GM18951 (cell line): ENCODE data around the gene ENPP6.
"Not testable (repeated sequence)": the region's sequence is repeated elsewhere in the genome, so short reads cannot be mapped to it uniquely, and the experiment has no call there.

Source experiments
- POLR2A ChIP-seq: IDR thresholded peaks from 4 replicates; pipeline ENCODE4 v1.6.1; 2011; ENCODE audit warnings: mild to moderate bottlenecking; ENCODE audit not compliant: insufficient read length, insufficient read depth; ENCODE audit errors: extremely low read depth
- in situ Hi-C: fragments of 300-500 bp; cut with MboI; formaldehyde crosslinking; loops from one replicate; pipeline ENCODE4 v1.12.0; 2022; ENCODE audit warnings: low sequenced_read_pairs, mixed read lengths, inconsistent platforms; ENCODE audit not compliant: unreplicated experiment

ENPP6 gene

DNA sequence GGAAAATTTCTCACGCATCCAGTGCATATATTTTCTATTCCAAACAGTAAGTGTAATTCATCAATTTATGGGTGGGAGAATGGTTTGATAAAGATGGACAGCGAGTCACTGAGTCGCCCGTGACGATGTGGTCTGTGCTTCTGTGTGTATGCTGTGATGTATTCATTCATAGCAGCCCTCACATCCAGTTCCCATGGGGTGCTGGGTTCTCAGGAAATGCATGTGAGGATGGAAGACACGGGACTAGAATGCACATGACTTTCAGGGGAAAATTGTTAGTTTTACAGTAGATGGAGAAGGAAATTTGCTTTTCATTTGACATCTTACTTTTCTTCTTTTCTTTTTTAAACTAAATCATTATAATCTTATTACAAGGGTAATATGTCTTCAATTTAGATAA lies 159.6 kb downstream of the ENPP6 start:
- TF ChIP-seq POLR2A: no peak
- in situ Hi-C loops: no loop called here

DNA sequence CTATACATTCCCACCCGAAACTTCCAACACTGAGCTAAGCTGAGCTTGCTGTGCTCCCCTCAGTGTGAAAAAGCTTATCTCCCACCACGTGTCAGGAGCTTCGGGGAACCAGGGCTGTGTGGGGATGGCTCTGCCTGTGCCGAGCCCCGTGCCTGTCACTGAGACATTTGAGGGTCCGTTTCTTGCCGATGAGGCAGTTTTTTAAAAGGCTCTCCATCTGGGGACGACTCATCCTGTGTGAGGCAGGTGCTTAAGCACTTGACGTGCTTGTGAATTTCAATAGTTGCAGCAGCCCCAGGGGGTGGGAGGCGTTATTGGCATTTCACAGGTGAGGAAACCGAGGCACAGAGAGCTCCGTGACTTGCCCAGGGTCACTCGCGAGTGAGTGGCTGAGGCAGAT lies 160.8 kb downstream of the ENPP6 start:
- no peak for TF ChIP-seq POLR2A
- in situ Hi-C loops: no loop called here

GRCh38 chr4:184053434-184053833 lies 164.2 kb downstream of the ENPP6 start:
- TF ChIP-seq POLR2A: no peak
- in situ Hi-C loops: no loop called here

GRCh38 chr4:184052616-184053015 lies 165.1 kb downstream of the ENPP6 start:
- in situ Hi-C loops: no loop called here
- TF ChIP-seq POLR2A: no peak

DNA sequence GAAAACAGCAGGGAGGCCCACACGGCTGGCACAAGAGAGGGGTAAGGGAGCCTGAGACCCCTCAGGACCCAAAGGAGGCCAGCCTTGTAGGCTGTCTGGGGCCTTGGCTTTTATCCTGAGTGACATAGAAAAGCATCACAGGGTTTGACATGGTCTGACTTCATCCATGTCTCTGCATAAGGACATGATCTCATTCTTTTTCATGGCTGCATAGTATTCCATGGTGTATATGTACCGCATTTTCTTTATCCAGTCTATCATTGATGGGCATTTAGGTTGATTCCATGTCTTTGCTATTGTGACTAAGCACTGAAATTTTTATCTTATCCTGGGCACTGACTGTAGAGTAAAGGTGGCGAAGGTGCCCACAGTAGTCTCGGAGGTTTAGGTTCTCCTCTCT lies 166.4 kb downstream of the ENPP6 start:
- in situ Hi-C loops: not testable (repeated sequence)

- no peak for TF ChIP-seq POLR2A
- in situ Hi-C loops: no loop called here
These were observed 171.5 kb downstream of the ENPP6 start for GRCh38 chr4:184046148-184046547.

GRCh38 chr4:184041156-184041555 lies 176.5 kb downstream of the ENPP6 start:
- in situ Hi-C loops: no loop called here
- no peak for TF ChIP-seq POLR2A

DNA sequence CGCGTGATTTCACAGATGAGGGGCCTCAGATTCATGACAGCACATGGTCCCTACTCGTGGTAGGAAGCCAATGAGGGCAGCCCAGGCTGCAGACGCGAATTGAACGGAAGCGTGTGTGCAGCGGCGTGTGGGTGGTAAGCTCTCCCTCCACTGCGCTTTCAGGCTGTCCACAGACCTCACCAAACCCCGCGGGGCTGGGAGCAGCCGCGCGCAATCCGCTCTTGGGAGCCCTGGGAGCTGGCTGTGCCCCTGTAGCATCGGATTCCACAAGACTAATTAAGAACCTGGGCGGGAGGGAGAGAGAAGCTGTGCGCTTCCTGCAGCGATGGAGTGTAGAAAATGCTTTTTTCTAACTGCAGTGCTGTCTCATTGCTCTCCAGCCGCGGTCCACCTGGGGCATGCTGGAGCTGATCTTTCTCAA lies 177.7 kb downstream of the ENPP6 start:
- in situ Hi-C loops: no loop called here
- no peak for TF ChIP-seq POLR2A
